GM12878 (cell line): ENCODE results near the gene ACO1. TPM values are rescaled to one million over a fixed set of nuclear protein-coding genes. Genes with fewer than 3 reads are reported as not detected.

ENCODE experiments used
- ATAC-seq: fragments of 200-7000 bp; cut with Tn5 transposase; 3 replicates; pipeline ENCODE4 v1.9.1; 2020; ENCODE audit warnings: mild to moderate bottlenecking, moderate library complexity
- BruUV-seq: library from RNA; stranded (reverse); fragments of 400-500 nt; replicated peaks from 2 replicates; lab custom pipeline; 2021; lab: Mats Ljungman, UMichigan
- CTCF ChIA-PET: fragments of 300-600 bp; sonication (Branson Sonifier 250); formaldehyde crosslinking; extraction: SDS; loops from one replicate; lab custom pipeline; 2021; ENCODE audit warnings: inconsistent platforms; lab: Yijun Ruan, JAX
- POLR2A ChIA-PET: fragments of 350-600 bp; formaldehyde crosslinking; extraction: SDS; loops from one replicate; lab custom pipeline; 2021; ENCODE audit warnings: inconsistent platforms; lab: Charles Lee
- RAD21 ChIA-PET: fragments of 300-600 bp; sonication (Branson Sonifier 250); formaldehyde crosslinking; loops from one replicate; lab custom pipeline; 2023; ENCODE audit warnings: antibody characterized with exemption; ENCODE audit not compliant: unreplicated experiment; lab: Charles Lee
- SMC1A ChIA-PET: fragments of 300-600 bp; sonication (Branson Sonifier 250); formaldehyde crosslinking; loops from one replicate; lab custom pipeline; 2023; ENCODE audit not compliant: unreplicated experiment, uncharacterized antibody; lab: Charles Lee
- DNase-seq: peaks from one replicate; pipeline ENCODE4 v3.0.0-alpha.2; 2011; ENCODE audit warnings: low read depth, low spot score
- FAIRE-seq: peaks from 3 replicates; lab custom pipeline; 2011; peaks lifted over from hg19 to GRCh38; lab: Jason Lieb, UNC
- H2AFZ ChIP-seq: 2 replicates; pipeline ENCODE4 v1.6.0; 2011; ENCODE audit warnings: low read depth, low read length, control low read depth; ENCODE audit not compliant: control insufficient read depth
- H3K27ac ChIP-seq: 2 replicates; pipeline ENCODE4 v1.5.1; 2011; ENCODE audit warnings: control low read depth; ENCODE audit not compliant: control insufficient read depth, insufficient read depth
- H3K27me3 ChIP-seq, 2 experiments: replicated peaks in 1 of 2; 2 replicates each; pipeline versions ENCODE4 v1.6.0 to v1.6.1; 2011; ENCODE audit warnings: low read length in 1 of 2; ENCODE audit not compliant: control insufficient read depth in 2 of 2, insufficient read depth in 2 of 2
- H3K36me3 ChIP-seq, 2 experiments: 2 replicates each; pipeline ENCODE4 v1.5.1; 2011; ENCODE audit warnings: low read length in 1 of 2; ENCODE audit not compliant: control insufficient read depth in 2 of 2, insufficient read depth in 2 of 2
- H3K4me1 ChIP-seq: 2 replicates; pipeline ENCODE4 v1.6.1; 2011; ENCODE audit warnings: mild to moderate bottlenecking, low read length, moderate library complexity, mixed read lengths; ENCODE audit not compliant: control insufficient read depth, insufficient read depth
- H3K4me2 ChIP-seq: 2 replicates; pipeline ENCODE4 v1.6.0; 2011; ENCODE audit warnings: control low read depth; ENCODE audit not compliant: control insufficient read depth, insufficient read depth
- H3K4me3 ChIP-seq: fragments of 200-600 bp; sonication (generic); 2 replicates; pipeline ENCODE4 v1.5.1; 2016
- H3K79me2 ChIP-seq: 2 replicates; pipeline ENCODE4 v1.6.0; 2011; ENCODE audit warnings: low read length; ENCODE audit not compliant: control insufficient read depth, insufficient read depth
- H3K9ac ChIP-seq: 2 replicates; pipeline ENCODE4 v1.8.0; 2011; ENCODE audit warnings: low read length, control low read depth, mixed read lengths; ENCODE audit not compliant: control insufficient read depth, insufficient read depth
- H3K9me3 ChIP-seq: replicated peaks from 3 replicates; pipeline ENCODE4 v1.5.1; 2011; ENCODE audit warnings: mild to moderate bottlenecking, low read length; ENCODE audit not compliant: control insufficient read depth, insufficient read depth
- H4K20me1 ChIP-seq: 2 replicates; pipeline ENCODE4 v1.6.0; 2011; ENCODE audit not compliant: control insufficient read depth, insufficient read depth
- BCL11A ChIP-seq: IDR thresholded peaks from 2 replicates; pipeline ENCODE4 v1.6.1; 2011; ENCODE audit warnings: low read depth, low read length
- CHD1 ChIP-seq: IDR thresholded peaks from 2 replicates; pipeline ENCODE4 v1.6.1; 2012; ENCODE audit warnings: low read depth, low read length, improper control_type of control experiment
- FOXK2 ChIP-seq: fragments of 450-650 bp; IDR thresholded peaks from 2 replicates; pipeline ENCODE4 v1.6.1; 2017; ENCODE audit warnings: mild to moderate bottlenecking, moderate library complexity
- HDAC2 ChIP-seq: fragments of 200-600 bp; sonication (generic); IDR thresholded peaks from 2 replicates; pipeline ENCODE4 v1.6.1; 2017
- HDGF ChIP-seq: fragments of 450-650 bp; IDR thresholded peaks from 2 replicates; pipeline ENCODE4 v1.6.1; 2016; ENCODE audit warnings: antibody characterized with exemption
- JUND ChIP-seq: IDR thresholded peaks from 2 replicates; pipeline ENCODE4 v1.6.1; 2012; ENCODE audit warnings: low read depth, mild to moderate bottlenecking, low read length, improper control_type of control experiment, moderate library complexity
- KDM1A ChIP-seq: fragments of 200-600 bp; sonication (generic); IDR thresholded peaks from 2 replicates; pipeline ENCODE4 v1.6.1; 2016; ENCODE audit warnings: borderline replicate concordance
- KLF5 ChIP-seq: fragments of 450-650 bp; IDR thresholded peaks from 2 replicates; pipeline ENCODE4 v1.6.1; 2014; ENCODE audit warnings: mild to moderate bottlenecking; ENCODE audit not compliant: partially characterized antibody
- MEF2B ChIP-seq: fragments of 450-650 bp; IDR thresholded peaks from 2 replicates; pipeline ENCODE4 v1.6.1; 2018; ENCODE audit warnings: mild to moderate bottlenecking, moderate library complexity; ENCODE audit not compliant: partially characterized antibody, poor library complexity, severe bottlenecking
- MTA2 ChIP-seq: fragments of 450-650 bp; IDR thresholded peaks from 2 replicates; pipeline ENCODE4 v1.6.1; 2016; ENCODE audit warnings: low read depth, mild to moderate bottlenecking, moderate library complexity
- NFYB ChIP-seq: IDR thresholded peaks from 2 replicates; pipeline ENCODE4 v1.6.1; 2011; ENCODE audit warnings: low read depth, mild to moderate bottlenecking, low read length, improper control_type of control experiment, moderate library complexity; ENCODE audit not compliant: insufficient read depth
- SPI1 ChIP-seq: IDR thresholded peaks from 2 replicates; pipeline ENCODE4 v1.6.1; 2011; ENCODE audit warnings: low read depth, mild to moderate bottlenecking, low read length, moderate library complexity, borderline replicate concordance; ENCODE audit not compliant: insufficient read depth
- SREBF2 ChIP-seq: IDR thresholded peaks from 2 replicates; pipeline ENCODE4 v1.6.1; 2012; ENCODE audit warnings: mild to moderate bottlenecking, low read length
- TAF1 ChIP-seq: IDR thresholded peaks from 2 replicates; pipeline ENCODE4 v1.6.1; 2011; ENCODE audit warnings: mild to moderate bottlenecking, low read depth, low read length, borderline replicate concordance
- TBL1XR1 ChIP-seq: IDR thresholded peaks from 2 replicates; pipeline ENCODE4 v1.6.1; 2012; ENCODE audit warnings: low read depth, low read length, improper control_type of control experiment
- YY1 ChIP-seq: IDR thresholded peaks from 2 replicates; pipeline ENCODE4 v1.6.1; 2011; ENCODE audit warnings: low read depth, mild to moderate bottlenecking, low read length
- ZNF217 ChIP-seq: fragments of 450-650 bp; IDR thresholded peaks from 2 replicates; pipeline ENCODE4 v1.6.1; 2017; ENCODE audit warnings: antibody characterized with exemption, mild to moderate bottlenecking
- in situ Hi-C: fragments of 300-500 bp; cut with MboI; formaldehyde crosslinking; loops from 9 replicates; pipeline ENCODE4 v1.14.3; 2018; ENCODE audit warnings: mixed read lengths
- intact Hi-C: fragments of 100-400 bp; cut with micrococcal nuclease; formaldehyde crosslinking; loops from one replicate; pipeline ENCODE4 v1.14.2; 2022; ENCODE audit not compliant: unreplicated experiment
- polyA plus RNA-seq, 11 experiments: library from polyadenylated mRNA; depleted of rRNA in 4 of 11; unstranded in 6 of 11; stranded (reverse) in 5 of 11; fragments of >200 nt; fragmentation: Nextera tagmentation in 4 of 11; fragmentation: Illumina TruSeq in 1 of 11; extraction: Ambion mirVana in 4 of 11; extraction: Trizol in 1 of 11; gene quantifications; 1 replicate in 1 of 11; 2 replicates in 10 of 11; pipeline versions ENCODE4 v1.2.1 to v1.2.3, GENCODE V29; 2011 to 2016; ENCODE audit warnings: inconsistent platforms in 2 of 11, missing spikeins in 2 of 11, low read depth in 1 of 11
- total RNA-seq, 4 experiments: library from RNA; depleted of rRNA in 3 of 4; stranded (reverse); fragments of >200 nt in 3 of 4; fragmentation: Illumina TruSeq in 1 of 4; extraction: Trizol in 1 of 4; gene quantifications; 2 replicates each; pipeline versions ENCODE4 v1.2.1 to v1.2.3, GENCODE V29; 2013 to 2021
- TF ChIP-seq, protein P1 (sequence below): fragments of 450-650 bp; IDR thresholded peaks from 2 replicates; pipeline ENCODE4 v1.6.1; 2017; ENCODE audit warnings: mild to moderate bottlenecking, low read depth, inconsistent platforms; ENCODE audit not compliant: poor library complexity, severe bottlenecking
- TF ChIP-seq, protein P2 (sequence below): fragments of 450-650 bp; IDR thresholded peaks from 2 replicates; pipeline ENCODE4 v1.6.1; 2014; ENCODE audit warnings: mild to moderate bottlenecking
- TF ChIP-seq, protein P3 (sequence below): fragments of 450-650 bp; IDR thresholded peaks from 2 replicates; pipeline ENCODE4 v1.6.1; 2016; ENCODE audit warnings: mild to moderate bottlenecking

The ACO1 gene
- total and polyA plus RNA-seq, 10 of the 15 experiments (the other 5 are each of a cell fraction or from before 2014, with no cell fraction given), result 0.21 to 6.5 (median 3.3) TPM

DNA sequence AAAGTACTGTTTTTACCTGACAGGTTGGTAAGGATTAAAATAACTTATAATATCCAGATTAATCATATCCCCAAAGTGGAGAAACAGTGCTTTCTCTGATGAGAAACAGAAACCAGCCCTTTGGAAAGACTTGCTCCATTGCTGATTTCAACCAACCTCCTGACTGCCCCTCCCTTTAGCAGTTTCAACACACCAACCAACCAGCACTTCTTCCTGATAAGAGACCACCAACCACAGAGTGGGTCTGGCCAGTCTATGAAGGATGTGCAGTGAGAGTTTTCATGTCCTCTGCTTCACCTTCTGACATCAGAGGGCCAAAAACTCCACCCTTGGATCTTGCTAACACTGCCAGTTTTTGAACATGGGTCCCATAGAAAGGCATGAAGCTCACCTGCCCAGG lies 113.5 kb downstream of the ACO1 start:
- no peak overlapping the region for H3K4me3 ChIP-seq
- ChIA-PET POLR2A (no interaction called here), SMC1A (no interaction called here), RAD21 (no interaction called here), CTCF (interaction anchor here (0.8 kb wide), 1 partner anchor 77 kb away, joined by 3 read pairs; no protein-coding TSS in a partner anchor)
- no peaks in the 10 kb centered on the region for H3K79me2 ChIP-seq
- no peaks in the 10 kb centered on the region for H3K27me3 ChIP-seq
- intact Hi-C loops (no loop called here), in situ Hi-C loops (no loop called here)
- DNase-seq (no peak), FAIRE-seq (no peak), ATAC-seq (no peak)
- no peak overlapping the region for H3K27ac ChIP-seq
- H3K9ac ChIP-seq, result no peak overlapping the region
- no peak for TF ChIP-seq TBL1XR1
- no peak for TF ChIP-seq ZNF217
- TF ChIP-seq CHD1, result no peak
- TF ChIP-seq YY1, result no peak
- TF ChIP-seq FOXK2, result no peak
- TF ChIP-seq, protein P1, sequence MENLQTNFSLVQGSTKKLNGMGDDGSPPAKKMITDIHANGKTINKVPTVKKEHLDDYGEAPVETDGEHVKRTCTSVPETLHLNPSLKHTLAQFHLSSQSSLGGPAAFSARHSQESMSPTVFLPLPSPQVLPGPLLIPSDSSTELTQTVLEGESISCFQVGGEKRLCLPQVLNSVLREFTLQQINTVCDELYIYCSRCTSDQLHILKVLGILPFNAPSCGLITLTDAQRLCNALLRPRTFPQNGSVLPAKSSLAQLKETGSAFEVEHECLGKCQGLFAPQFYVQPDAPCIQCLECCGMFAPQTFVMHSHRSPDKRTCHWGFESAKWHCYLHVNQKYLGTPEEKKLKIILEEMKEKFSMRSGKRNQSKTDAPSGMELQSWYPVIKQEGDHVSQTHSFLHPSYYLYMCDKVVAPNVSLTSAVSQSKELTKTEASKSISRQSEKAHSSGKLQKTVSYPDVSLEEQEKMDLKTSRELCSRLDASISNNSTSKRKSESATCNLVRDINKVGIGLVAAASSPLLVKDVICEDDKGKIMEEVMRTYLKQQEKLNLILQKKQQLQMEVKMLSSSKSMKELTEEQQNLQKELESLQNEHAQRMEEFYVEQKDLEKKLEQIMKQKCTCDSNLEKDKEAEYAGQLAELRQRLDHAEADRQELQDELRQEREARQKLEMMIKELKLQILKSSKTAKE, result no peak
- TF ChIP-seq SREBF2, result no peak
- no peak for TF ChIP-seq HDGF
- TF ChIP-seq SPI1, result no peak
- no peak for TF ChIP-seq KDM1A
- no peak for TF ChIP-seq KLF5
- no peak for TF ChIP-seq MEF2B
- no peak for TF ChIP-seq JUND
- TF ChIP-seq, protein P2, sequence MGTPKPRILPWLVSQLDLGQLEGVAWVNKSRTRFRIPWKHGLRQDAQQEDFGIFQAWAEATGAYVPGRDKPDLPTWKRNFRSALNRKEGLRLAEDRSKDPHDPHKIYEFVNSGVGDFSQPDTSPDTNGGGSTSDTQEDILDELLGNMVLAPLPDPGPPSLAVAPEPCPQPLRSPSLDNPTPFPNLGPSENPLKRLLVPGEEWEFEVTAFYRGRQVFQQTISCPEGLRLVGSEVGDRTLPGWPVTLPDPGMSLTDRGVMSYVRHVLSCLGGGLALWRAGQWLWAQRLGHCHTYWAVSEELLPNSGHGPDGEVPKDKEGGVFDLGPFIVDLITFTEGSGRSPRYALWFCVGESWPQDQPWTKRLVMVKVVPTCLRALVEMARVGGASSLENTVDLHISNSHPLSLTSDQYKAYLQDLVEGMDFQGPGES, result no peak
- TF ChIP-seq, protein P3, sequence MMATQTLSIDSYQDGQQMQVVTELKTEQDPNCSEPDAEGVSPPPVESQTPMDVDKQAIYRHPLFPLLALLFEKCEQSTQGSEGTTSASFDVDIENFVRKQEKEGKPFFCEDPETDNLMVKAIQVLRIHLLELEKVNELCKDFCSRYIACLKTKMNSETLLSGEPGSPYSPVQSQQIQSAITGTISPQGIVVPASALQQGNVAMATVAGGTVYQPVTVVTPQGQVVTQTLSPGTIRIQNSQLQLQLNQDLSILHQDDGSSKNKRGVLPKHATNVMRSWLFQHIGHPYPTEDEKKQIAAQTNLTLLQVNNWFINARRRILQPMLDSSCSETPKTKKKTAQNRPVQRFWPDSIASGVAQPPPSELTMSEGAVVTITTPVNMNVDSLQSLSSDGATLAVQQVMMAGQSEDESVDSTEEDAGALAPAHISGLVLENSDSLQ, result no peak
- TF ChIP-seq MTA2, result no peak
- no peak for TF ChIP-seq TAF1
- no peak for TF ChIP-seq NFYB
- no peak for TF ChIP-seq HDAC2
- TF ChIP-seq BCL11A, result no peak
- H2AFZ ChIP-seq, result no peak overlapping the region
- BruUV-seq, result no TSS peak
- H3K36me3 ChIP-seq, result peaks cover 0 to 8% of the 10 kb centered on the region in 2 experiments; a peak in 1 of 4 replicates
- H3K4me2 ChIP-seq, result no peak overlapping the region
- no peaks in the 10 kb centered on the region for H3K4me1 ChIP-seq
- no peaks in the 10 kb centered on the region; the same call in 2 of the 3 replicates for H3K9me3 ChIP-seq
- H4K20me1 ChIP-seq, result no peaks in the 10 kb centered on the region
